ENCODE results near the gene LRRC4. TPM values are rescaled to one million over a fixed set of nuclear protein-coding genes. Genes with fewer than 3 reads are reported as not detected.

LRRC4 gene
- total RNA-seq, 1 donor from 2014 or later, result 19.8 TPM

DNA sequence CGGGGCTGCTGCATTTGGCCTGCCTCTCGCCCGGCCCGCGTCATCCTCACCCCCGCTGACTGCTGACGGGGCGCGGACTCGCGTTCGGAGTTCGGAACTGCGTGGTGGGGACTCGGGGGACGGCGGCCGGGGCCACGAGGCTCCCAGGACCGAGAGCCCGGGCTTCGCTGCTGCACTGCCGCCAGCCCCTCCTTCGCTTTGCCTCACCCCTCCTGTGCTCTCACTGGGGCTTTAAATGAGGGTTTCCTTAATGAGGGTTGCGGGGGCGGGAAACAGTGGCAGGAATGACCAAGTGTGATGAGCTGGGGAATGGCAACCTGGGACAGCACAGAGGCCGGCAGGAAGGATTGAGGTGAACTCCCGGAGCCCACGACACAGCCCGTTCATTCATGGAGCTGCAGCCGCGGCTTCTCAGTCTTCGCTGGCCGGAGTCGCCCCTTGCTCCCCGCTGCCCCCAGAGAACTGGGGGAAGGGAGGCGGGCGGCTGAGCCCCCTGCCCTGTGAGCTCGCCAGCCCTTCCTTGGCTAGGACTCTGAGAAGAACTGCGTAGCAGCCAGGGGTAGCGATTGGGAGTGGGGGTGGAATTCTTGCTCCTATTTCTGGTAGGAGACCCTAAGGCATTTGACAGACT lies 1.5 kb upstream of the LRRC4 start:
- H3K27me3 ChIP-seq, result peaks cover 17% of the 10 kb centered on the region
- H3K4me1 ChIP-seq, result peaks cover 28% of the 10 kb centered on the region
- Mint-ChIP-seq H3K27me3 (ENCODE audit: insufficient read depth, low read depth) (peaks cover 11% of the 10 kb centered on the region), H3K27ac (no peak overlapping the region), H3K4me1 (peaks cover 39% of the 10 kb centered on the region), H3K9me3 (peaks cover 3% of the 10 kb centered on the region), H3K36me3 (peaks cover 14% of the 10 kb centered on the region), H3K4me3 (peak overlapping the region; percentile 91)
- H3K9ac ChIP-seq, result no peak overlapping the region
- H3K79me2 ChIP-seq (ENCODE audit: low read depth), result peaks cover 31% of the 10 kb centered on the region
- H2AFZ ChIP-seq (replicated peaks), result peak overlapping the region; percentile 31
- H3K27ac ChIP-seq, result no peak overlapping the region
- peak overlapping the region; percentile 83 for H3K4me3 ChIP-seq
- H4K20me1 ChIP-seq (ENCODE audit: low read depth), result peaks cover 59% of the 10 kb centered on the region
- H3K36me3 ChIP-seq, result peaks cover 3% of the 10 kb centered on the region
- H3F3A ChIP-seq (ENCODE audit: low read depth), result peaks cover 29% of the 10 kb centered on the region
- TF ChIP-seq, protein P1, sequence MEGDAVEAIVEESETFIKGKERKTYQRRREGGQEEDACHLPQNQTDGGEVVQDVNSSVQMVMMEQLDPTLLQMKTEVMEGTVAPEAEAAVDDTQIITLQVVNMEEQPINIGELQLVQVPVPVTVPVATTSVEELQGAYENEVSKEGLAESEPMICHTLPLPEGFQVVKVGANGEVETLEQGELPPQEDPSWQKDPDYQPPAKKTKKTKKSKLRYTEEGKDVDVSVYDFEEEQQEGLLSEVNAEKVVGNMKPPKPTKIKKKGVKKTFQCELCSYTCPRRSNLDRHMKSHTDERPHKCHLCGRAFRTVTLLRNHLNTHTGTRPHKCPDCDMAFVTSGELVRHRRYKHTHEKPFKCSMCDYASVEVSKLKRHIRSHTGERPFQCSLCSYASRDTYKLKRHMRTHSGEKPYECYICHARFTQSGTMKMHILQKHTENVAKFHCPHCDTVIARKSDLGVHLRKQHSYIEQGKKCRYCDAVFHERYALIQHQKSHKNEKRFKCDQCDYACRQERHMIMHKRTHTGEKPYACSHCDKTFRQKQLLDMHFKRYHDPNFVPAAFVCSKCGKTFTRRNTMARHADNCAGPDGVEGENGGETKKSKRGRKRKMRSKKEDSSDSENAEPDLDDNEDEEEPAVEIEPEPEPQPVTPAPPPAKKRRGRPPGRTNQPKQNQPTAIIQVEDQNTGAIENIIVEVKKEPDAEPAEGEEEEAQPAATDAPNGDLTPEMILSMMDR (IDR thresholded peaks at IDR 0.05), result no peak
- TF ChIP-seq EZH2 (IDR thresholded peaks at IDR 0.05) (no peak), EZH2phosphoT487 (IDR thresholded peaks at IDR 0.05) (no peak)
- H3K9me3 ChIP-seq (ENCODE audit: low read depth), result no peaks in the 10 kb centered on the region
- no peak for DNase-seq (ENCODE audit: low spot score)
- peak overlapping the region; percentile 90 for H3K4me2 ChIP-seq

DNA sequence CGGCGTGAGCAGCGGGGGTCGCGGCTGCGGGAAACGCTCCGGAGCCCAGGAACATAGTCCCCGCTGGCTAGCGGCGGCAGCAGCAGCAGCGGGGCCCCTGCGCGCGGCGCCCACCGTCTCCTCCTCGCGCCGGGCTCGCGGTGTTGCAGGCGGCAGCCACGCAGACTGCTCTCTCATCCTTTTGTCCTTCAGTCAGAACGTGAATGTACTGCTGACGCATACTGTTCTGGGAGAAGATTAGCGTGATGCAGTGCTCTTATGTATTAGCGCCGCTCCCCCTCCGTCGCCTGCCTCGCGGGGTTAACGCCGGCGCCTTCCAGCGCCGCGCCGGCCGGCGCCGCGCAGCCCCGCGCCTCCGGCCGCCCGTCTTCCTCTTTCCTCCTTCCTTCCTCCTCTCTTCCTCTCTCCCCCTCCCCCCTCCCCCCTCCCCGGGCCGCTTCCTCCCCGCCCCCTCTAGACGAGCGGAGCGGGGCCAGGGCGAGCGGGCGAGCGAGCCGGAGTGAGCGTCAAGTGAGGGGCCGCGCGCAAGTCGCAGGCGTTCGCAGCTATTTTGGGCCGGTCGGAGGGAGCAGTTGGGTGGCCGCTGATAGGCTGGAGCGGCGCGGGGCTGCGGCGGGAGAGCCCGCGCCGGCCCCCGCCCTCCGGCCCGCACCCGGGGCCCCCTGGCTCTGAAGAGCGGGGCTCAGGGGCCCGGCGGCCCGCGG lies 816 bp upstream of the LRRC4 start:
- DNase-seq (ENCODE audit: low spot score), result peak; percentile 90
- Histone ChIP-seq H2AFZ (replicated peaks) (peak overlapping the region; percentile 31), H3K27ac (peak overlapping the region; percentile 77), H3F3A (ENCODE audit: low read depth) (peaks cover 29% of the 10 kb centered on the region), H3K36me3 (peaks cover 3% of the 10 kb centered on the region), H3K4me1 (peaks cover 33% of the 10 kb centered on the region), H3K79me2 (ENCODE audit: low read depth) (peaks cover 37% of the 10 kb centered on the region), H3K4me2 (peak overlapping the region; percentile 90), H3K27me3 (peaks cover 17% of the 10 kb centered on the region), H4K20me1 (ENCODE audit: low read depth) (peaks cover 64% of the 10 kb centered on the region), H3K9me3 (ENCODE audit: low read depth) (no peaks in the 10 kb centered on the region), H3K4me3 (peak overlapping the region; percentile 83), H3K9ac (peak overlapping the region; percentile 55)
- TF ChIP-seq, protein P1 (IDR thresholded peaks at IDR 0.05), result peak; percentile 33
- no peak for TF ChIP-seq EZH2 (IDR thresholded peaks at IDR 0.05)
- Mint-ChIP-seq H3K27me3 (ENCODE audit: insufficient read depth, low read depth) (peaks cover 11% of the 10 kb centered on the region), H3K9me3 (peaks cover 3% of the 10 kb centered on the region), H3K36me3 (peaks cover 14% of the 10 kb centered on the region), H3K27ac (peak overlapping the region; percentile 97), H3K4me3 (peak overlapping the region; percentile 95), H3K4me1 (peaks cover 45% of the 10 kb centered on the region)

DNA sequence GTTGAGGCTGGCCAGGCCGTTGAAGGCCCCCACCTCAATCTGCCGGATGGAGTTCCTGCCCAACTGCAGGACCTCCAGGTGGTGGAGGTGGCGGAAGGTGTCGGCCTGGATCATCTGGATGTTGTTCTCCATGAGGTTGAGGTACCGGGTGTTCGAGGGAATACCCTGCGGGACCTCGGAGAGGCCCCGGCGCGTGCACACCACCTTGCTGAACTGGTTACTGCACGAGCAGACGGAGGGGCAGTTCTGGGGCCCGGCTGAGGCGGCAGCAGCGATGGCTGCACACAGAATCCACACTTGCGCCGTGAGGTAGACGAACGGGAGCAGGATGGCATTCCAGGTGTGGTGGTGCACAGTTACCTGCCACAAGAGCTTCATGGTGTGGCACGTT lies 979 bp downstream of the LRRC4 start:
- Histone ChIP-seq H2AFZ (replicated peaks) (no peak overlapping the region), H3K4me1 (peaks cover 51% of the 10 kb centered on the region), H3K79me2 (ENCODE audit: low read depth) (peaks cover 55% of the 10 kb centered on the region), H3K27me3 (peaks cover 17% of the 10 kb centered on the region), H3K27ac (no peak overlapping the region), H3F3A (ENCODE audit: low read depth) (peaks cover 34% of the 10 kb centered on the region), H3K4me3 (peak overlapping the region; percentile 86), H3K9ac (no peak overlapping the region), H4K20me1 (ENCODE audit: low read depth) (peaks cover 71% of the 10 kb centered on the region), H3K4me2 (peak overlapping the region; percentile 85), H3K9me3 (ENCODE audit: low read depth) (no peaks in the 10 kb centered on the region), H3K36me3 (peaks cover 3% of the 10 kb centered on the region)
- Mint-ChIP-seq H3K4me1 (peaks cover 59% of the 10 kb centered on the region), H3K27me3 (ENCODE audit: insufficient read depth, low read depth) (peaks cover 11% of the 10 kb centered on the region), H3K4me3 (peak overlapping the region; percentile 92), H3K36me3 (peaks cover 14% of the 10 kb centered on the region), H3K27ac (no peak overlapping the region), H3K9me3 (peaks cover 3% of the 10 kb centered on the region)
- TF ChIP-seq EZH2phosphoT487 (IDR thresholded peaks at IDR 0.05) (no peak), EZH2 (IDR thresholded peaks at IDR 0.05) (no peak)
- TF ChIP-seq, protein P1 (IDR thresholded peaks at IDR 0.05), result no peak
- peak; percentile 47 for DNase-seq (ENCODE audit: low spot score)

All from neural progenitor cell (in vitro differentiated cells).